Thoracic aorta (tissue), 2 donors: ENCODE data around the gene VPS39. TPM values are rescaled to one million over a fixed set of nuclear protein-coding genes. Genes with fewer than 3 reads are reported as not detected.

Source experiments
- ATAC-seq: fragments of 150-250 bp; one replicate; pipeline ENCODE4 v1.8.0; 2017; ENCODE audit warnings: low read depth; ENCODE audit not compliant: insufficient number of reproducible peaks, low FRiP score
- DNase-seq: peaks from one replicate; pipeline ENCODE4 v3.0.0-alpha.2; 2020; ENCODE audit warnings: low spot score
- H3K27ac ChIP-seq, 2 donors: fragments of 200-600 bp; sonication (generic); 1 replicate in 1 of 2; 2 replicates in 1 of 2; pipeline ENCODE4 v1.5.1; 2016; ENCODE audit warnings: mild to moderate bottlenecking in 2 of 2, moderate library complexity in 2 of 2
- H3K27me3 ChIP-seq: fragments of 200-600 bp; sonication (generic); replicated peaks from 2 replicates; pipeline ENCODE4 v1.6.0; 2016; ENCODE audit warnings: mild to moderate bottlenecking; ENCODE audit not compliant: insufficient read depth
- H3K36me3 ChIP-seq: fragments of 200-600 bp; sonication (generic); one replicate; pipeline ENCODE4 v1.5.1; 2016
- H3K4me1 ChIP-seq, 2 donors: fragments of 200-600 bp; sonication (generic); 1 replicate in 1 of 2; 2 replicates in 1 of 2; pipeline versions ENCODE4 v1.5.1 to v1.6.0; 2016; ENCODE audit warnings: low read depth in 2 of 2, mild to moderate bottlenecking in 1 of 2; ENCODE audit not compliant: control insufficient read depth in 1 of 2
- H3K4me3 ChIP-seq: fragments of 200-600 bp; sonication (generic); 2 replicates; pipeline ENCODE4 v1.5.1; 2016; ENCODE audit warnings: mild to moderate bottlenecking
- H3K9me3 ChIP-seq: fragments of 200-600 bp; sonication (generic); 2 replicates; pipeline ENCODE4 v1.5.1; 2016
- CTCF ChIP-seq: fragments of 200-600 bp; sonication (generic); IDR thresholded peaks from one replicate; pipeline ENCODE4 v1.5.1; 2019; ENCODE audit warnings: antibody characterized with exemption
- total RNA-seq, 2 donors: library from RNA; depleted of rRNA; stranded (reverse); fragments of >200 nt; gene quantifications; one replicate each; pipeline versions ENCODE4 v1.1.0 to v1.2.3, GENCODE V29; 2016

Gene VPS39
- total RNA-seq, 2 donors from 2014 or later: 89.9 to 156 TPM

- Histone ChIP-seq H3K4me3 (no peak overlapping the region), H3K27me3 (no peaks in the 10 kb centered on the region), H3K27ac (no peak overlapping the region), H3K4me1 (no peaks in the 10 kb centered on the region), H3K9me3 (no peaks in the 10 kb centered on the region), H3K36me3 (peaks cover 86% of the 10 kb centered on the region)
- ATAC-seq (no peak), DNase-seq (no peak)
- no peak for TF ChIP-seq CTCF
Observed at GRCh38 chr15:42163291-42163690, 44.8 kb downstream of the VPS39 start.

- Histone ChIP-seq H3K4me3 (no peak overlapping the region), H3K9me3 (no peaks in the 10 kb centered on the region), H3K36me3 (peaks cover 57% of the 10 kb centered on the region), H3K4me1 (peaks cover 0 to 5% of the 10 kb centered on the region in 2 donors), H3K27me3 (no peaks in the 10 kb centered on the region), H3K27ac (no peak overlapping the region)
- ATAC-seq (no peak), DNase-seq (no peak)
- no peak for TF ChIP-seq CTCF
Observed at GRCh38 chr15:42160136-42160535, 48.0 kb downstream of the VPS39 start.

- Histone ChIP-seq H3K4me3 (no peak overlapping the region), H3K27ac (no peak overlapping the region), H3K36me3 (peaks cover 51% of the 10 kb centered on the region), H3K4me1 (peaks cover 0 to 5% of the 10 kb centered on the region in 2 donors), H3K9me3 (no peaks in the 10 kb centered on the region), H3K27me3 (no peaks in the 10 kb centered on the region)
- TF ChIP-seq CTCF: no peak
- DNase-seq: no peak
- no peak for ATAC-seq
Observed at GRCh38 chr15:42159381-42160015, 48.6 kb downstream of the VPS39 start.

- TF ChIP-seq CTCF: no peak
- H3K27ac ChIP-seq: no peak overlapping the region
- H3K36me3 ChIP-seq: peaks cover 47% of the 10 kb centered on the region
- no peak for DNase-seq
- no peaks in the 10 kb centered on the region for H3K9me3 ChIP-seq
- no peaks in the 10 kb centered on the region for H3K27me3 ChIP-seq
- no peak for ATAC-seq
- peaks cover 0 to 5% of the 10 kb centered on the region in 2 donors for H3K4me1 ChIP-seq
- no peak overlapping the region for H3K4me3 ChIP-seq
Observed at GRCh38 chr15:42158941-42159340, 49.2 kb downstream of the VPS39 start.

GRCh38 chr15:42157981-42158765 is 49.9 kb downstream of the VPS39 start:
- peaks cover 39% of the 10 kb centered on the region for H3K36me3 ChIP-seq
- DNase-seq (no peak), ATAC-seq (no peak)
- H3K4me1 ChIP-seq: peaks cover 0 to 5% of the 10 kb centered on the region in 2 donors
- no peak overlapping the region for H3K27ac ChIP-seq
- TF ChIP-seq CTCF: no peak
- H3K27me3 ChIP-seq: no peaks in the 10 kb centered on the region
- H3K9me3 ChIP-seq: no peaks in the 10 kb centered on the region
- H3K4me3 ChIP-seq: no peak overlapping the region
